Natural killer cell (primary cell): ENCODE data around the gene EYS. TPM values are rescaled to one million over a fixed set of nuclear protein-coding genes. Genes with fewer than 3 reads are reported as not detected.

Experiments
- ATAC-seq, 3 donors: fragments of 150-1000 bp in 2 of 3; fragments of 200-7000 bp in 1 of 3; cut with Tn5 transposase; 1 replicate in 1 of 3; 2 replicates in 2 of 3; pipeline ENCODE4 v1.10.0; 2021; ENCODE audit warnings: mild to moderate bottlenecking in 2 of 3, moderate library complexity in 2 of 3
- DNase-seq, 2 donors: peaks; one replicate each; pipeline versions ENCODE4 v3.0.0 to v3.0.0-alpha.2; 2013 to 2021; ENCODE audit warnings: mixed read lengths in 1 of 2
- H3K27ac ChIP-seq: one replicate; pipeline ENCODE4 v1.5.1; 2013; ENCODE audit warnings: mild to moderate bottlenecking, low read length
- H3K27me3 ChIP-seq: one replicate; pipeline ENCODE4 v1.6.1; 2013; ENCODE audit warnings: low read length; ENCODE audit not compliant: control insufficient read depth, insufficient read depth
- H3K36me3 ChIP-seq: one replicate; pipeline ENCODE4 v1.6.1; 2013; ENCODE audit warnings: low read length; ENCODE audit not compliant: control insufficient read depth, insufficient read depth
- H3K4me1 ChIP-seq: one replicate; pipeline ENCODE4 v1.6.1; 2013; ENCODE audit warnings: low read length; ENCODE audit not compliant: control insufficient read depth, insufficient read depth
- H3K4me3 ChIP-seq: one replicate; pipeline ENCODE4 v1.5.1; 2013; ENCODE audit warnings: low read length
- H3K9me3 ChIP-seq: one replicate; pipeline ENCODE4 v1.6.1; 2013; ENCODE audit warnings: low read length; ENCODE audit not compliant: control insufficient read depth, insufficient read depth
- H3K27ac Mint-ChIP-seq, 2 donors: one replicate each; pipeline ENCODE4 v1.8.0; 2022; ENCODE audit warnings: mild to moderate bottlenecking in 2 of 2, mixed read lengths in 2 of 2, moderate library complexity in 1 of 2
- H3K27me3 Mint-ChIP-seq, 2 donors: one replicate each; pipeline ENCODE4 v1.8.0; 2022; ENCODE audit warnings: low read depth in 2 of 2, mixed read lengths in 2 of 2
- H3K36me3 Mint-ChIP-seq: one replicate; pipeline ENCODE4 v1.8.0; 2022; ENCODE audit warnings: mixed read lengths
- H3K4me1 Mint-ChIP-seq, 2 donors: one replicate each; pipeline ENCODE4 v1.8.0; 2022; ENCODE audit warnings: mixed read lengths in 2 of 2
- H3K4me3 Mint-ChIP-seq: one replicate; pipeline ENCODE4 v1.8.0; 2022; ENCODE audit warnings: mild to moderate bottlenecking, moderate library complexity, mixed read lengths
- H3K9me3 Mint-ChIP-seq, 2 donors: one replicate each; pipeline ENCODE4 v1.8.0; 2022; ENCODE audit warnings: mixed read lengths in 2 of 2
- WGBS: methylation state at CpG from one replicate; pipeline ENCODE4 v1.1.7; 2013; ENCODE audit warnings: missing lambda C conversion rate; ENCODE audit not compliant: insufficient coverage; 5-methylcytosine and 5-hydroxymethylcytosine counted together
- intact Hi-C: fragments of 100-400 bp; cut with micrococcal nuclease; formaldehyde crosslinking; loops from one replicate; pipeline ENCODE4 v1.14.2; 2022
- total RNA-seq, 4 donors: library from RNA; stranded (reverse); fragments of 120-200 nt in 1 of 4; gene quantifications; one replicate each; pipeline versions ENCODE4 v1.2.3 to v1.2.4, GENCODE V29; 2013 to 2022
- TF ChIP-seq, protein P1 (sequence below): fragments of 200-600 bp; IDR thresholded peaks from one replicate; pipeline ENCODE4 v1.8.0; 2022; ENCODE audit warnings: antibody characterized with exemption

EYS gene
- total RNA-seq, 3 donors from 2014 or later (not counting 1 experiment from before 2014, with no cell fraction given): 0.55 TPM; not detected in 2

GRCh38 chr6:64890609-64891008, 816.4 kb downstream of the EYS start:
- no CpG with 5 or more reads among the region's 1 CpG for WGBS
- no peaks in the 10 kb centered on the region for H3K27me3 Mint-ChIP-seq
- Histone ChIP-seq H3K4me3 (no peak overlapping the region), H3K4me1 (no peaks in the 10 kb centered on the region), H3K27me3 (no peaks in the 10 kb centered on the region), H3K27ac (no peak overlapping the region), H3K9me3 (peaks cover 4% of the 10 kb centered on the region), H3K36me3 (no peaks in the 10 kb centered on the region)
- no peak for ATAC-seq
- peaks cover 15 to 16% of the 10 kb centered on the region in 2 donors for H3K9me3 Mint-ChIP-seq
- TF ChIP-seq, protein P1, sequence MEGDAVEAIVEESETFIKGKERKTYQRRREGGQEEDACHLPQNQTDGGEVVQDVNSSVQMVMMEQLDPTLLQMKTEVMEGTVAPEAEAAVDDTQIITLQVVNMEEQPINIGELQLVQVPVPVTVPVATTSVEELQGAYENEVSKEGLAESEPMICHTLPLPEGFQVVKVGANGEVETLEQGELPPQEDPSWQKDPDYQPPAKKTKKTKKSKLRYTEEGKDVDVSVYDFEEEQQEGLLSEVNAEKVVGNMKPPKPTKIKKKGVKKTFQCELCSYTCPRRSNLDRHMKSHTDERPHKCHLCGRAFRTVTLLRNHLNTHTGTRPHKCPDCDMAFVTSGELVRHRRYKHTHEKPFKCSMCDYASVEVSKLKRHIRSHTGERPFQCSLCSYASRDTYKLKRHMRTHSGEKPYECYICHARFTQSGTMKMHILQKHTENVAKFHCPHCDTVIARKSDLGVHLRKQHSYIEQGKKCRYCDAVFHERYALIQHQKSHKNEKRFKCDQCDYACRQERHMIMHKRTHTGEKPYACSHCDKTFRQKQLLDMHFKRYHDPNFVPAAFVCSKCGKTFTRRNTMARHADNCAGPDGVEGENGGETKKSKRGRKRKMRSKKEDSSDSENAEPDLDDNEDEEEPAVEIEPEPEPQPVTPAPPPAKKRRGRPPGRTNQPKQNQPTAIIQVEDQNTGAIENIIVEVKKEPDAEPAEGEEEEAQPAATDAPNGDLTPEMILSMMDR: no peak
- H3K27ac Mint-ChIP-seq: no peak overlapping the region
- no peak for DNase-seq
- intact Hi-C loops: no loop called here
- H3K36me3 Mint-ChIP-seq: peaks cover 8% of the 10 kb centered on the region
- H3K4me1 Mint-ChIP-seq: peaks cover 0 to 4% of the 10 kb centered on the region in 2 donors
- H3K4me3 Mint-ChIP-seq: no peak overlapping the region

DNA sequence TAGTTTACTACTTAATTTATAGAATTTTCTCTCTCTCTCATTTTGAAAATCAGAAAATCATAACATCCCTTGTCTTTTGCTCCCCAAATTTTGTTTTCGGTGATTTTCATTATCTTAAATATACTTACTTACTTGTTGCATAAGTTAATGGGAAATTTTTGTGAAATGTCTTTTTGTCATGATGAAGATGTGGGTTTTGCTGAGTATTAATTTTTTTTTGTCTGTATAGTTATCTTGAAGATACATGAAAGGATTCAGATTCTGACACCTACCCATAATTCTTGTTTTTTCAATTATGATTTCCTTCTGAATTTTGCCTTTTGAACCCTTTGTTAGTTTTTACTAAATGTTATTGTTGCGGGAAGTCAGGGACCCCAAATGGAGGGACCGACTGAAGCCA, 817.9 kb downstream of the EYS start:
- H3K36me3 ChIP-seq: no peaks in the 10 kb centered on the region
- H3K27me3 Mint-ChIP-seq: no peaks in the 10 kb centered on the region
- no peaks in the 10 kb centered on the region for H3K4me1 ChIP-seq
- H3K27me3 ChIP-seq: no peaks in the 10 kb centered on the region
- peaks cover 14 to 16% of the 10 kb centered on the region in 2 donors for H3K9me3 Mint-ChIP-seq
- 100% methylated on average over 2 of the region's 3 CpGs for WGBS
- ATAC-seq: no peak
- H3K4me1 Mint-ChIP-seq: peaks cover 0 to 4% of the 10 kb centered on the region in 2 donors
- TF ChIP-seq, protein P1: no peak
- no peak overlapping the region for H3K4me3 ChIP-seq
- no peak overlapping the region for H3K27ac ChIP-seq
- intact Hi-C loops: no loop called here
- no peak for DNase-seq
- no peak overlapping the region for H3K4me3 Mint-ChIP-seq
- peaks cover 8% of the 10 kb centered on the region for H3K36me3 Mint-ChIP-seq
- peaks cover 4% of the 10 kb centered on the region for H3K9me3 ChIP-seq
- no peak overlapping the region for H3K27ac Mint-ChIP-seq

GRCh38 chr6:64874776-64875175, 832.2 kb downstream of the EYS start:
- Mint-ChIP-seq H3K4me3 (no peak overlapping the region), H3K36me3 (no peaks in the 10 kb centered on the region), H3K27me3 (no peaks in the 10 kb centered on the region), H3K27ac (no peak overlapping the region), H3K9me3 (peaks cover 23 to 39% of the 10 kb centered on the region in 2 donors), H3K4me1 (no peaks in the 10 kb centered on the region)
- Histone ChIP-seq H3K4me1 (no peaks in the 10 kb centered on the region), H3K36me3 (no peaks in the 10 kb centered on the region), H3K4me3 (no peak overlapping the region), H3K27me3 (no peaks in the 10 kb centered on the region), H3K27ac (no peak overlapping the region), H3K9me3 (no peaks in the 10 kb centered on the region)
- TF ChIP-seq, protein P1: no peak
- intact Hi-C loops: no loop called here
- no peak for DNase-seq
- ATAC-seq: no peak
- WGBS: 75% methylated on average over 3 of the region's 3 CpGs

DNA sequence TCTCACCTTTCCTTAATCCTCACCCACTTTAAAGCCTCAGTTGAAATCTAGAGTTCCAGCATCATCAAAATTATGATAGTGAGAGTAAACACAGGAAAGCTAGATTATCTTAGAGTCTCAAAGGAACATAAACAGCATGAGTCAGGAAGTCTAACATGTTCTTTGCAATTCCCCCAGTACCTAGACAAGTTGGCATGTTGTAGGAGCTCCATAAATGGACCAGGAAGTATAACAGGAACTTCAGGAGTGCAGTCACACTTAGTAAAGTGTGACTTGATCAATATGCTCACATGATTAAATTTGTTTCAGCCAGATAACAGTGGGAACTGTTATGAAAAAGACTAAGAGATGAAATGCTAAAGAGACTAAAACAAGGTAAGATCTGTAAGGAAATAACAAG, 834.4 kb downstream of the EYS start:
- Mint-ChIP-seq H3K27ac (no peak overlapping the region), H3K4me1 (no peaks in the 10 kb centered on the region), H3K36me3 (no peaks in the 10 kb centered on the region), H3K27me3 (no peaks in the 10 kb centered on the region), H3K9me3 (peaks cover 19 to 35% of the 10 kb centered on the region in 2 donors), H3K4me3 (no peak overlapping the region)
- DNase-seq (no peak), ATAC-seq (no peak)
- TF ChIP-seq, protein P1: no peak
- Histone ChIP-seq H3K4me1 (no peaks in the 10 kb centered on the region), H3K27me3 (no peaks in the 10 kb centered on the region), H3K4me3 (no peak overlapping the region), H3K9me3 (no peaks in the 10 kb centered on the region), H3K36me3 (no peaks in the 10 kb centered on the region), H3K27ac (no peak overlapping the region)
- intact Hi-C loops: no loop called here
